Measurements from ENCODE around the gene NUMBL. TPM values are rescaled to one million over a fixed set of nuclear protein-coding genes. Genes with fewer than 3 reads are reported as not detected.
A peak's percentile ranks its signal among the peaks of the same experiment; 100 is the strongest.

NUMBL gene
- total RNA-seq, 1 experiment from 2014 or later, result 26.8 TPM

- Histone ChIP-seq H3K9me3 (replicated peaks) (no peaks in the 10 kb centered on the region), H3K27ac (no peak overlapping the region), H3K36me3 (0 out of 2 replicates have a peak, but pooled peaks cover 2% of the 10 kb centered on the region), H3K4me3 (no peak overlapping the region), H3K4me1 (no peaks in the 10 kb centered on the region), H3K27me3 (no peaks in the 10 kb centered on the region)
- DNase-seq, result no peak
Observed at GRCh38 chr19:40704491-40705361, 14.3 kb upstream of the NUMBL start.

GRCh38 chr19:40703029-40703755 lies 12.7 kb upstream of the NUMBL start:
- no peak overlapping the region for H3K27ac ChIP-seq
- H3K4me1 ChIP-seq, result no peaks in the 10 kb centered on the region
- H3K27me3 ChIP-seq, result no peaks in the 10 kb centered on the region
- no peak for DNase-seq
- H3K4me3 ChIP-seq, result no peak overlapping the region
- H3K36me3 ChIP-seq, result 0 out of 2 replicates have a peak, but pooled peaks cover 2% of the 10 kb centered on the region
- no peaks in the 10 kb centered on the region for H3K9me3 ChIP-seq (replicated peaks)

- no peak for DNase-seq
- H3K36me3 ChIP-seq, result 0 out of 2 replicates have a peak, but pooled peaks cover 2% of the 10 kb centered on the region
- no peak overlapping the region for H3K4me3 ChIP-seq
- no peaks in the 10 kb centered on the region for H3K4me1 ChIP-seq
- H3K27me3 ChIP-seq, result no peaks in the 10 kb centered on the region
- H3K9me3 ChIP-seq (replicated peaks), result no peaks in the 10 kb centered on the region
- no peak overlapping the region for H3K27ac ChIP-seq
Observed at GRCh38 chr19:40702337-40703012, 12.0 kb upstream of the NUMBL start.

- Histone ChIP-seq H3K36me3 (0 out of 2 replicates have a peak, but pooled peaks cover 2% of the 10 kb centered on the region), H3K9me3 (replicated peaks) (no peaks in the 10 kb centered on the region), H3K4me3 (no peak overlapping the region), H3K27me3 (no peaks in the 10 kb centered on the region), H3K4me1 (no peaks in the 10 kb centered on the region), H3K27ac (no peak overlapping the region)
- DNase-seq, result no peak
Observed at GRCh38 chr19:40701758-40702157, 11.3 kb upstream of the NUMBL start.

- H3K27ac ChIP-seq, result no peak overlapping the region
- no peaks in the 10 kb centered on the region for H3K9me3 ChIP-seq (replicated peaks)
- H3K27me3 ChIP-seq, result no peaks in the 10 kb centered on the region
- no peak overlapping the region for H3K4me3 ChIP-seq
- 0 out of 2 replicates have a peak, but pooled peaks cover 2% of the 10 kb centered on the region for H3K36me3 ChIP-seq
- no peak for DNase-seq
- no peaks in the 10 kb centered on the region for H3K4me1 ChIP-seq
Observed at GRCh38 chr19:40700083-40700482, 9.6 kb upstream of the NUMBL start.

GRCh38 chr19:40697007-40697406 lies 6.6 kb upstream of the NUMBL start:
- no peak overlapping the region for H3K27ac ChIP-seq
- no peak for DNase-seq
- no peaks in the 10 kb centered on the region; the same call in 1 of the 2 replicates for H3K4me1 ChIP-seq
- no peaks in the 10 kb centered on the region for H3K9me3 ChIP-seq (replicated peaks)
- H3K36me3 ChIP-seq, result no peaks in the 10 kb centered on the region
- H3K4me3 ChIP-seq, result no peak overlapping the region
- H3K27me3 ChIP-seq, result no peaks in the 10 kb centered on the region

- Histone ChIP-seq H3K4me3 (no peak overlapping the region), H3K9me3 (replicated peaks) (no peaks in the 10 kb centered on the region), H3K36me3 (no peaks in the 10 kb centered on the region), H3K4me1 (peaks cover 7% of the 10 kb centered on the region), H3K27ac (no peak overlapping the region), H3K27me3 (no peaks in the 10 kb centered on the region)
- no peak for DNase-seq
Observed at GRCh38 chr19:40695881-40696280, 5.4 kb upstream of the NUMBL start.

- Histone ChIP-seq H3K27ac (no peak overlapping the region), H3K9me3 (replicated peaks) (no peaks in the 10 kb centered on the region), H3K4me3 (no peak overlapping the region), H3K4me1 (peaks cover 10% of the 10 kb centered on the region), H3K36me3 (no peaks in the 10 kb centered on the region), H3K27me3 (no peaks in the 10 kb centered on the region)
- no peak for DNase-seq
Observed at GRCh38 chr19:40693896-40694295, 3.4 kb upstream of the NUMBL start.

GRCh38 chr19:40693150-40693788 lies 2.8 kb upstream of the NUMBL start:
- no peak overlapping the region for H3K4me3 ChIP-seq
- DNase-seq, result no peak
- H3K27ac ChIP-seq, result no peak overlapping the region

GRCh38 chr19:40692212-40692551 lies 1.7 kb upstream of the NUMBL start:
- H3K27me3 ChIP-seq, result no peaks in the 10 kb centered on the region
- no peak for DNase-seq
- no peak overlapping the region for H3K27ac ChIP-seq
- H3K4me1 ChIP-seq, result peaks cover 23% of the 10 kb centered on the region
- no peaks in the 10 kb centered on the region for H3K36me3 ChIP-seq
- no peaks in the 10 kb centered on the region for H3K9me3 ChIP-seq (replicated peaks)
- no peak overlapping the region for H3K4me3 ChIP-seq

More at GRCh38 chr19:40693150-40693788, 2.8 kb upstream of the NUMBL start:
- Histone ChIP-seq H3K27me3 (no peaks in the 10 kb centered on the region), H3K9me3 (replicated peaks) (no peaks in the 10 kb centered on the region), H3K4me1 (peaks cover 16% of the 10 kb centered on the region), H3K36me3 (no peaks in the 10 kb centered on the region)

GRCh38 chr19:40691421-40692211 lies 1.2 kb upstream of the NUMBL start:
- Histone ChIP-seq H3K4me3 (peak overlapping the region; percentile 77), H3K27me3 (no peaks in the 10 kb centered on the region), H3K36me3 (peaks cover 3% of the 10 kb centered on the region; the same call in 1 of the 2 replicates), H3K4me1 (peaks cover 23% of the 10 kb centered on the region), H3K9me3 (replicated peaks) (no peaks in the 10 kb centered on the region), H3K27ac (peak overlapping the region; percentile 100)
- DNase-seq, result no peak

GRCh38 chr19:40690693-40691420 lies 406 bp upstream of the NUMBL start:
- H3K27me3 ChIP-seq, result no peaks in the 10 kb centered on the region
- H3K36me3 ChIP-seq, result peaks cover 6% of the 10 kb centered on the region
- peak overlapping the region; percentile 77 for H3K4me3 ChIP-seq
- peaks cover 23% of the 10 kb centered on the region for H3K4me1 ChIP-seq
- peak overlapping the region; percentile 100 for H3K27ac ChIP-seq
- H3K9me3 ChIP-seq (replicated peaks), result no peaks in the 10 kb centered on the region
- DNase-seq, result peak; percentile 97

- Histone ChIP-seq H3K27me3 (no peaks in the 10 kb centered on the region), H3K4me1 (peaks cover 23% of the 10 kb centered on the region), H3K36me3 (peaks cover 12% of the 10 kb centered on the region), H3K9me3 (replicated peaks) (no peaks in the 10 kb centered on the region), H3K27ac (peak overlapping the region; percentile 100), H3K4me3 (peak overlapping the region; percentile 77)
- DNase-seq, result peak; percentile 54 to 63
Observed at GRCh38 chr19:40689339-40690049, 957 bp downstream of the NUMBL start.

Measured in SJCRH30 (cell line).